SIG-M5 treated with dmso at 0.1 percent for 504 hours (cell line): ENCODE results near the gene ALDH1L2.

ENCODE experiments used
- DNase-seq: peaks from one replicate; lab custom pipeline; 2025; ENCODE audit not compliant: unreplicated experiment; lab: John Stamatoyannopoulos, UW

ALDH1L2 gene

DNA sequence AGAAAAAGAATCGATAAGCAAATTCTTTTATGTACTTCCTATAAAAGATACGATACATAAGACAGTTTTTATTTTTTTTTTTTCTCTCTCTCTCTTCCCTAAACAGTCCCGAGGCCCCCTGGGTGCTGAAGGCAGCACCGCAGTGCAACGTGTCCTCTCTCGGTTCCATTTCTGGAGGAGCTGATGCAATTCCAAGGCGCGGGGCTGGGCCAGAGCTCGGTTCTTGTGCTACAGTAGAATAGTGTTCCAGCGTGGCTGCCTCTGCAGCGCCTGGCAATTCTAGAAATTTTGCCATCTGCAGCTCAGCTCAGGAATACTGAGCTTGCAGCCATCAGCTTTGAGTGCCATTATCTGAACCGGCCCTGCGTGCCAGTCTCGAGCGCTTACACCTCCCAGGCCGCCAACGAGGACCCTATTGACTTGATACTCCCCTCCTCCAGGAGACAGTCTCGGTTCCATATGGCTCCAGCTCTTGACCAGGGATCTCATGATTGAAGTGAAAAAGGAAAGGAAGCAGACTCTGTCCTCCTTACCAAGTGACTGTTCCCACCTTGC lies 630 bp downstream of the ALDH1L2 start:
- DNase-seq, result peak; percentile 77

DNA sequence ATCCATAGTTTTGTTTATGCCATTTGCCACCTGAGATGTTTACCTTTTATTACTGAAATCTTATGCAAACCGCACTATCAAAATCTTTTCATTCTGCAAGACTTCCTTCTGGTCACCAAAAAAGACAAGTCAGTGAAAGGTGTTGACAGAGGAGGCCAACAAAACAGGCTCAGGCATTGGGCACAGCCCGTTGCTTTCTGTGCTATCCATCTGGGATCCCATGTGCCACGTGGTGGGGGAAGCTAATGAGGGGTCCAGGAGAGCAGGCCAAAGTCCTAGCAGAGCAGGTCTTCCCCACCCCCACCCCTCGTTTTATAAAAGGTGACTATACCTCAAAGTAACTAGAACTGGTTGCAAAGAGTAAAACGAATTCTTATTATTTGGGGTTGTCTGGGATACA lies 1.2 kb downstream of the ALDH1L2 start:
- no peak for DNase-seq

DNA sequence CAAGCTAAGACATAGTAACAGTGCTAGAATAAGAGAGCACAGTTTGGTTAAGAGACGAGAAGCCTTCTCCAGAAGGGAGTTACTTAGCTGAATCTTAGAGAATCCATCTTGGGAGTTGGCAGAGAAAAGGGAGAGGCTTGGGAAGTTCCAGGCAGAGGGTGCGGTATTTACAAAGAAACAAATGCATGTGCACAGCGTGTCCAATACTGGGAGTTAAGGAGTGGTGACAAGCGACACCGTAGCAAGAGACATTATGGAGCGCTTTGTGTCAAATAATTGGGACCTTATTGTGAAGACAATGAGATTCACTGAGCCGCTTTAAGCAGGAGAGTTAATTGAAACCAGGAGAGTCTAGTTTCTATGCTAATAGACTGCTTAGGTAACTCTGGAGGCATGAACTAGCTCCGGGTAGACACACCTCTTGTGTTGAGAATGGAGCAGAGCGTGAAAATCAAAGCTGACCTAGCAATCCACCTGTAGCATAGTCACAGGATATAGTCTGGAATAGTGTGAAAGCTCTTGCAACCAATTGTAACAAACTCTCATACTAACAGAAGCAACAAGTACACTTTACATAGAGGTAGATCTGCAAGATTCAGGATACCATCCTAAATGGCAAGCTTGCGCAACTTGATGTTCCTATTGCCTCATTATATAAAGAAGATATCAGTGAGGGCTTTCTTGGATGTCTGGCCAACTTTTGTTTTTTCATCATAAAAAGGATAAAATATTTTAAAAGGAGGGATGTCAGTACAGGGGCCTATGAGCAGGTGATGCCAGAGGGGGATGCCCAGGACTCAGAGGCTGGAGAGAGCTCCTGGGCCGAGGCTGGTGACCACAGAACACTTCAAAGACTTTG lies 5.3 kb downstream of the ALDH1L2 start:
- no peak for DNase-seq

DNA sequence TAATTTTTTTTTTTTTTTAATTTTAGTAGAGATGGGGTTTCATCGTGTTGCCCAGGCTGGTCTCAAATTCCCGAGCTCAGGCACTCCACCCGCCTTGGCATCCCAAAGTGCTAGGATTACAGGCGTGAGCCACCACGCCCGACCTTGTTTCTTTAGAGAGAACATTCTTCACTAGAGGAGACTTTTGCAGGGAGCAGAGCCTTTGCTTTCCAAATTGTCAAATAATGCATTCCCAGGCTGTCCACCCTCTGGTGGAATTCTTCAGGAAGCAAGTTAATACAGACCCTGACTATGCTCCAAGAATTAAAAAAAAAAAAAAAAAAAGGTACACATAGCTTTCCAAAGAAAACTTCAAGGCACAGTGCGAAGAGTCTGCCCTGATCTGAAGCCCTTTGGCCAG lies 6.8 kb downstream of the ALDH1L2 start:
- no peak for DNase-seq

DNA sequence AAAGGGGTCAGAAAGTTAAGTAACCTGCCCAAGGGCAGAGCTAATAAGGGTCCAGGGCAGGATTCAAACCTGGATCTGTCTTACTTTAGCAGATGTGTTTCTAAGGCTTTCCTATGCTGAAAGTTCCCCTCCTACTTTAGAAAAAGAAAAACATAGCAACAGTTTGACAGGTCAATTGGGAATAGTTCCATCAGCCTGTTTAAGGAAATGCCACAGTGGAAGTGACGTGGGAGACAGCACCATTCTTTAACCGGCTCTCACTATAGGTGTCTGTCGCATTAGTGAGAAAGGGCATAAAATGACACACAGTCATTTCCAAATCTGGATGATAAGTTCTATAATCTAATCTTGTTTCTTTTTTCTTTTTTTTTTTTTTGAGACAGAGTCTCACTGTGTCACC lies 7.3 kb downstream of the ALDH1L2 start:
- no peak for DNase-seq

DNA sequence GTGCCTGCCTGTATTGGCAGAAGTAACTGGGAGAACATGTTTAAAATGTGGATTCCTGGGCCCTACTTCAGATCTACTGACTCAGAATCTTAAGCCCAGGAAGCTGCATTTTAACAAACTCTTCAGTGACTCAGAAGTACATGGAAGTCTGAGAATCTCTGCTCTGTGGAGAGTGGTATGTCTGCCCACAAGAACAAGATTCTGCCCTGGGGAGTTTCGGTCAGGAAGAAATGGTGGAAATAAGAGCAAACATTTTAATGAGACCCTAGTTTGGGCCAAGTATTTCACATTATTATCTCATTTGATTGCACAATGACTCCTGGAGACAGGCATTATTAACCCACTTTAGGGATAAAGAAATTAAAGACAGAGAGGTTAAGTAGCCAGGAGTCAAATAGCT lies 8.2 kb downstream of the ALDH1L2 start:
- no peak for DNase-seq

DNA sequence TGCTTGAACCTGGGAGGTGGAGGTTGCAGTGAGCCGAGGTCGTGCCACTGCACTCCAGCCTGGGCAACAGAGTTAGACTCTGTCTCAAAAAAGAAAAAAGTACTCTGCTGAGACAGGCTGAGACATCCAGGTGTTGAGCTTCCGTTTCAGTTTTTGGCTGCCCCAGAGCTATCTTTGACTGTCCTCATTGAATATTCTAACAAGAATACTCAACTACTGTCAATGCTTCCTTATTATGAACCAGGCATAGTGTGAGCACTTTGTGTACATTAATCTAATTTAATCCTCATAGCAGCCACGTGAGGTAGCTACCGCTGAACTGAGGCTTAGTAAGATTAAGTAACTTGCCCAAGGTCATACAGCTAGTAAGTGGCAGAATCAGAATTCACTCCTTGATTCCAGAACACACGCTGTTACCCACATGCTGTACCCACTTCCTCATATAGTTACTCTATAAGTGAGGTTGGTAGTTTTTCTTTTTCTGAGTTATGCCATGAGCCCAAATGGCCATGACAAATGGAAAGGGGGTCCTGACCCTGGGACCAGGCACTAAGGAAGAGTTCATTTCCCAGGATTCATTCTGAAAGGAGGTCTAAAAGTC lies 11.3 kb downstream of the ALDH1L2 start:
- no peak for DNase-seq

DNA sequence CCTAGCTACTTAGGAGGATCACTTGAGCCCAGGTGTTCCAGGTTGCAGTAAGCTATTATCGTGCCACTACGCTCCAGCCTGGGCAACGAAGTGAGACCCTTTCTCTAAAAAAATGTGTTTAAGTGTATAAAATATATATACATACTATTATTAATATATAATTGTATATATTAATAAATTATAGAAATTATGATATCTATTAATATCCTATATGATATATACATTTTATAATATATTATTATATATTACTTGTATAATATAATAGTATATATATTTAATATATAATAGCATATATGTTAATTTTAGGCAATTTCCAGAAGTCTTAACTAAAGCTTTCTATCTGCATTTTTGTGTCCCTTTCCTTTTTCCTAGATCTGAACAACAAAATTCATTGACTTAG lies 12.3 kb downstream of the ALDH1L2 start:
- no peak for DNase-seq

DNA sequence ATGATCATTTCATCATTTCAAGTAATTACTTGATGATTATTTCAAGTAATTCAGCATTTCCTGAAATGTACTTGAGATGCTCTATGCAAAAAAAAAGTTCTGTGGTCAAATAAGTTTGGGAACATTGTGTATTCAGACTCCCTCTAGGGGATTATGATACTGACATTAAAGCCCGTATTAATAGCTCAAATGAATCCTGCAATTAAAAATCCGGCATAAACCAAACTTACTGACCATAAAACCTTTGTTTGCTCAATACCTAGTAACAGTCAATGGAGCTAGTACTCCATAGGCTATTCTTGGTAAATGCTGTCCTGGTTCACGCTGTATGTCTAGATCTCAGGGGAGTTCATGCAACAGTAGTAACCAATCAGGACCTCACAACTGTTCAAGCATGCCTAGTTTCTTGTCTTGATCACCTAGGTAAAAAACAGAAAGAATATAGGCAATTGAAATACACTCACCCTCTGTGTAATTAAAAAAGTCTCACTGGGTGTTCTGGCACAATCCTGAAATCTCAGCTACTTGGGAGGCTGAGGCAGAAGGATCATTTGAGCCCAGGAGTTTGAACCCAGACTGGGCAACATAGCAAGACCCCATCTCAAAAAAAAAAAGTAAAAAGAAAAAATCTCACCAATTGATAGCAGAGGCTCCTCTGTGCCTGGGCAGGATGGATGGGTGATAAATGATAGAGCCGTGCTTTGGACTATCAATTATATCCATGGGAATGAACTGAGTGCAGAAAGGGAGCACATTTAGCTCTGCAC lies 14.1 kb downstream of the ALDH1L2 start:
- no peak for DNase-seq

DNA sequence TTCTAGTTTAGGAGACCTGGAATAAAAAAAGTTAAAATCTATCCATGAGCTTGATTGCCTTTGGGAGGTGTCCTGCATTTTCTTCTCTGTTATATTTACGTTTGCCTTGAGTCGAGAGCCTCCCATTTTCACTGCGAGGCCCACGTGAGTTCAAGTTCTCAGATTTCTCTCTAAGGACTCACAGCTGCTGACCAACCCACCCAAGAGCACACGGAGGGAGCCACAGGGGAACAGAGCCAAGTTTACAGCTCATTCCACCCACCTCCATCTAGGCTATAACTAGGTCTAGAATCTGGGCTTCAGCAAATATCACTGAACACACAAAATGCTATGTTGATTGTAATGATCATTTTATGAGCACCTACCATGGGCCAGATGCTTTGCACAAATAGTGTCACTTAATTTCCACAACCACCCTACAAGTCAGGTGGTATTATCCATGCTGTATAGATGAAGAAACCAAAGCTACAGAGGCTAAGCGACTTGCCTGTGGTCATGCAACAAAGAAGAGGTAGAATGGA lies 16.7 kb downstream of the ALDH1L2 start:
- no peak for DNase-seq

DNA sequence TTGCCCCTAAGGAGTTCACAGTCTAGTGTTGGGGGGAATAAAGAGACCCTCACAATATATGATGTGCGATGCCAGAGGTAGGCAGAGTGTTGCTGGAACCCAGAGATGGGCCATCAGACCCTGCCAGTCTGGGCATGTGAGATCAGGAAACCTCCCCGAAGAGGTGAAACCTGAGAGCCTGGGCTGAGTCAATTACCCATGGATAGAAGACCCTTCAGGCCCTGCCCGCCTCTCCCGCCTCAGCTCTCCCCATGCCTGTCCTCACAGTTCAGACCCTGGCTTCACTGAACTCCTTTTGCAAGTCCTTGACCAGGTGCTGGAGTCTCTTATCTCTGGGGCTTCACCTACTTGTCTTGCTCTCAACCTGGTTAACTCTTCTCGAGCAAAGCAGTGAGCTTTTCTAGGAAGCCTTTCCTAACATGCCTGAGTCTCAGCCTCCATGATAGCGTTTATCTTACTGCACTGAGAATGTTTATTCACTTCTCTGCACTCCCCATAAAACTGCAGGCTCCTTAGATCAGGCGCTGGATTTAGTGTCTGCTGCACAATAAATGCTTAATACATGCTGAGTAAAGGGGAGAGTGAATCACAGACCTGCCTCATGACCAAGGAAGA lies 19.6 kb downstream of the ALDH1L2 start:
- DNase-seq, result no peak

DNA sequence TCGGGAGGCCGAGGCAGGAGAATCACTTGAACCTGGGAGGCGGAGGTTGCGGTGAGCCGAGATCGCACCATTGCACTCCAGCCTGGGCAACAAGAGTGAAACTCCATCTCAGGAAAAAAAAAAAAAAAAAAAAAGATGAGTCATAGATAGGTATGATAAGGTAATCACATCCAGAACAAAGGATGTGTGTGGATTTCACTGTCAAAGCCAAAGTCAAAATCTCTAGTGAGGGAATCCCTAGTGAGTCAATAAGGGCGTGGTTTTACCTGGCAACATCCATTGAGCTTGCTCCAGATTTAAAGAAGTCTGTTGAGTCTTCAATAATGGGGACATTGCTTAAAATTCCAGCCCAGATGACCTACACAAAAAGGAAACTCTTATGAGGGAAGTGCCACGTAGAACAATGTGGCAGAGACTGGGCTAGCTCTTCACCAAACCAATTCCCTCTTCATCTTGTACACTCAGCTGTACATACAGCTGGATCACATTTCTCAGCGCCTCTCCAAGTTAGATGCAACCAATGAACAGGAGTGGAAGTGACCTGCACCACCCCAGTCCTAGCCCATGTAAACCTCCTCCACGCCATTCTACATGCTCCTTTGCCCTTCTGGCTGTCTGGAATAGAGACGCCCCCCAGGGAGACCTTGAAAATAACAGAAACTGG lies 23.4 kb downstream of the ALDH1L2 start:
- no peak for DNase-seq

DNA sequence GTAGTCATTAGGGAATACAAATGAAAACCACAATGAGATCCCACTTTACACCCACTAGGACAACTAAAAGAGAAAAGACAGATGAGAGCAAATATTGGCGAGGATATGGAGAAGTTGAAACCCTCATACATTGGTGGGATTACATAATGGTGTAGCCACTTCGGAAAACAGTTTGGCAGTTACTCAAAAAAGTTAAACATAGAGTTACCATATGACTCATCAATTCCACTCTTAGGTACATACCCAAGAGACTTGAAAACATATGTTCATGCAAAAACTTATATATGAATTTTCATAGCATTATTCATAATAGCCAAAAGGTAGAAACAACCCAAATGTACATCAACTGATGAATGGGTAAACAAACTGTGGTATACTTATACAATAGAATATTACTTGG lies 27.1 kb downstream of the ALDH1L2 start:
- peak; percentile 87 for DNase-seq

DNA sequence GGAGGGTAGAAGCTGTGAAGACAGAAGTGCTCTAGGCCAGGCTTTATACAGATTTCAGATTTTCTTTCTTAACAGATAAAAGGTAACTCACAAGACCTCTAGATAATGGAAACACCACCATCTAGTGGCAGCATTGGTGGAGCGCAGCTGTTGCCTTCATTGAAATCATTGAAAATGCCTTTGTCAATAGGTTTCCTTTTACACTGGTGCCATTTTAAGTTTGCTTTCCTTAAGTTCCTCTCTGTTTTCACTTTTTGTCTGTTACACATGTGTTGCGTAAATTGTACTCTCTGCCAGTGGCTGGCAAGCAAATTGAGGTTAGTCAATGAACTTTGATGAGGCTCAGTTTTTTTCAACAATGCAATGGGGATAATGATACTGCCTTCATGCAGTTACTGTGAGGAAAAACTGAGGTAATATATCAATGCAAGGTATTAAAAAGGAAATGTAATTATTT lies 31.1 kb downstream of the ALDH1L2 start:
- DNase-seq, result peak; percentile 97

DNA sequence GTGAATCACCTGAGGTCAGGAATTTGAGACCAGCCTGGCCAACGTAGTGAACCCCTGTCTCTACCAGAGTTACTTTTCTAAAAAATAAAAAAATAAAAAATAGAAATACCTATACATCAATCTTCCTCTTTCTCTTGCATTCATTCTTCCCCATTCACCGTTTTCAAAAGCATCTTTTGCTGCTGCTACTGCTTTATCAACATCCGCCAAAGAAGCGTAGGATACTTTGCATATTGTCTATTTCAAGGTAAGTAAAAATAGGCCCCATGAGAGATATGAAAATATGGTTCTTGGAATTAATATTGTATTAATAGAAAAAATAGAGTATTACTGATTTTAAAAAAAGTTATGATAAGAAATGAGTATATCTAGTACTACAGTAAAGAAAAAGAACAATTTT lies 32.3 kb downstream of the ALDH1L2 start:
- DNase-seq, result no peak

DNA sequence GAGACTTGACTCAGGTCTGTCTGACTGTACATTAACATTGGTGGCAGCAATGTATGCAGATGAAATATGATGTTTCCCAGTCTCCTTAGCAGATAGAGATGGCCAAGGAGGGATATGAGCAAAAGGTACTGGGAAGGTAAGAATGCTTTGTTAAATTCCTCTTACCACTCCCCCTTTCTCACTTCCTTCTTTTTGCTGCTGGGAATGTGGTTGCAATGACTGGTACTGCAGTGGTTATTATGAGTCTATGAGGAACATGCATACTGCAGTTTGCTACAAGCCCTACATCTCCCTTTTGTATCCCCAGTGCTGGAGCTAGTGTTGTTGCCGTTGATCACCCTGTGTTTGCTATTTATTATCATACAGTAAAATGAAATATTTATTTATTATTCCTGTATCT lies 35.9 kb downstream of the ALDH1L2 start:
- no peak for DNase-seq

DNA sequence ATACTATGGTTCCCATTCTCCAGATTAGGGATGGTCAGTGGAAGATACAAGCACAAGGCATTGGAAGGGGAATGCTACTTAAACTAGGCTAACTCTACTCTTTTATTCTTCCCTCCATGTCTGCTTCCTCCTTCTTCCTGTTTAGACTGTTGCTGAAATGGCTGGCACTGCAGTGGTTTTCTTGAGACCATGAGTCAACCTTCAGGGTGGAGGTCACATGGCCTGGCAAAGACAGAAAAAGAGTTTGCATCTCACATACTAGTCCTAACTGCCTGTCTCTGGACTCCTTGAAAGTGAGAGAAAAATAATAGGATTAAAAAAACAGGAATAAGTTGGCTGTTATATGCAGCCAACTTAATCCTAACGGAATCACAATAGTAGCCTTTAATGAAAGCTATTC lies 37.0 kb downstream of the ALDH1L2 start:
- no peak for DNase-seq

DNA sequence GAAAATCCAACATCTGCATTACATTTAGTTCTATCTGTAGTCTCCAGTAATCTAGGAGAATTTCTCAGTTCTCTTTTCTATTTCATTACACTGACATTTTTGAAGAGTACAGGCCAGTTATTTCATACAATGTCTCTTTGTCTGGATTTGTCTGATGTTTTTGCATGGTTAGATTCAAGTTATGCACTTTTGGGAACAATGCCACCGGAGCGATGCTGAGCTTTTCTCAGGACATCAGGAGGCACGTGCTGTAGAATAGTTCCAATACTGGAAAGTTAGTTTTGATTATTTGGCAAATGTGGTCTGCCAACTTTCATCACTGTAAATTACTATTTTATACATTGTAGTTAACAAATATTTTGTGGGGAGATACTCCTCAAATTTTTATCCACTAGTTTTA lies 43.1 kb downstream of the ALDH1L2 start:
- no peak for DNase-seq

DNA sequence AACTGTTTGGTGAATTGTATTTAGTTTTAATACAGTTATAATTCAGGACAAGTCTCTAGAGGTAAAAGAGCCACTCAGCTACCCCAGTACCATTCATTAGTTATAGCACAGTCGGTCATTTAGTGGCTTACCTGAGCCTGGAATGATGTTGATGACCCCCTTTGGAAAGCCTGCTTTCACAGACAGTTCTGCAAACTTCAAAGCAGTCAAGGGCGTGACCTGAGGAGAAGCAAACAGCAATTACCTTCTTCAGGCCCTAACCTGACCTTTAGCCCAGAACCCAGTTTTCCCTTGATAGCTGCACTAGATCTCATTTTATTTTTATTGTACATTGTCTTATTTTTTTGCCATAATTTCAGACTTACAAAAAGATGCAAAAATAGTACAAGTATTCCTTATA lies 43.8 kb downstream of the ALDH1L2 start:
- no peak for DNase-seq

DNA sequence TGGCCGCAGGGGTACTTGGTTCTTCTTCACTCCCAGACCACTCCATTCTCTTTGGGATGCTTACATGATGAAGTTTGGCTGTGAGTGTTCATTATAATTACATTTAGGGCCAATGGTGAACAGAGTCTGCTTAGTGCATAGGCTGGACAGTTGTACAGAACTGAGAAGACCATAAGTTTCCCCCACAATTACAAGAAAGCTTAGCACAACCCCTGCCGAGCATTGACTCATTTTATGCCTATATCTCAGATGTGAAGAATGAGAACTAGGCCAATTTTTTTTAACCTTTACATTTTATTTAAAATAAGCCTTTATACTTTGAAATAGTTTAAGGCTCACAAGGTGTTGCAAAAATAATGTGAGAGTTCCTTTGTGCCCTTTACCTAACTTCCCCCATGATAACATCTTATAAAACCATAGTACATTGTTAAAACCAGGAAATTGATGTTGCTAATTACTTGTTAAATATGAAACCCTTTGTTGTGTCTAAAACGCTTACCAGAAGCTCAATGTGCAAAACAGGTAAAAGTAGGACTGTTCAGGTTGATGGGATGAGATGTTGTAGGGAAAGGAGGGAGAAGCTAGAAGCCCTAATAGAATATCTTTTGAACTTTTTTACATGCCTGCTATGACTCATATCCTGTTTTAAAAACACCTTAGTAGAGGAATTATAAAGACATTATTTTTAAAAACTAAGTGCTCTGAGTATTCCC lies 47.2 kb downstream of the ALDH1L2 start:
- no peak for DNase-seq
